ENCODE measurements around the gene SREBF1. TPM values are rescaled to one million over a fixed set of nuclear protein-coding genes. Genes with fewer than 3 reads are reported as not detected.

Gene SREBF1
- total RNA-seq, 2 experiments from 2014 or later, result 69.3 to 73.6 TPM

DNA sequence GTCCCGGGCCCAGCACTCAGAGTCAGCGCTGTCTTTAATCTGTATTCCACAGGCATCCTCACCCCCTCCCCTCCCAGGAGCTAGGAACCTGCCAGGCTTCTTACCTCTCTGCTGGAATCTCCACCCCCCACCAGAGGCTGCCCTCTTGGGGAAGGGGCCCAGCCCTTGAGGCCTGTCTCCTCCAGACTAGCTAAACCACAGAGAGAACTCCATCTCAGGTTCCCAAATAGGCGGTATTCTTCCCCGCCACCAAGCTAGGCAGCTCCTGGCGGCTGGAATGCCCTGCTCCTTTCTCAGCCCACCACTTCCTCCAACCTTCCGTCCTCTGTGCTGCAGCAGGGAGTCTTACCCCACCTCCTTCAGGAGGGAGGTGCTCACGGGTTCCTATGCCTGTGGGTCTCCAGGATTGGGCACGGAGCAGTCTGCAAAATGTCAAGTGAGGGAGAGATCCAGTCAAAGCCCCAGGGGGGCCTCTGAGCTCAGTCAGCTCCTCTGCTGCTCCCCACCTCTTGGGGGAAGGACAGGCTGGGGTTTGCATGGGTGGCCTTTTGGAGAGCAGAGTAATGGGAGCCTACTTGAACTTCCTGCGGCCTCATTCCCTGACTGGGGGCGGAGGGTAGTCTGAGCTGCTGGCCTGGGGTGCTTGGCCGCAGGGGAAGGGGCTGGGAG lies 55.7 kb downstream of the SREBF1 start:
- ChIA-PET CTCF (interaction anchor here (0.6 to 1.5 kb wide), 4 partner anchors 17 to 253 kb away, joined by 3 to 5 read pairs (median 4); no protein-coding TSS in a partner anchor), POLR2A (no interaction called here)

DNA sequence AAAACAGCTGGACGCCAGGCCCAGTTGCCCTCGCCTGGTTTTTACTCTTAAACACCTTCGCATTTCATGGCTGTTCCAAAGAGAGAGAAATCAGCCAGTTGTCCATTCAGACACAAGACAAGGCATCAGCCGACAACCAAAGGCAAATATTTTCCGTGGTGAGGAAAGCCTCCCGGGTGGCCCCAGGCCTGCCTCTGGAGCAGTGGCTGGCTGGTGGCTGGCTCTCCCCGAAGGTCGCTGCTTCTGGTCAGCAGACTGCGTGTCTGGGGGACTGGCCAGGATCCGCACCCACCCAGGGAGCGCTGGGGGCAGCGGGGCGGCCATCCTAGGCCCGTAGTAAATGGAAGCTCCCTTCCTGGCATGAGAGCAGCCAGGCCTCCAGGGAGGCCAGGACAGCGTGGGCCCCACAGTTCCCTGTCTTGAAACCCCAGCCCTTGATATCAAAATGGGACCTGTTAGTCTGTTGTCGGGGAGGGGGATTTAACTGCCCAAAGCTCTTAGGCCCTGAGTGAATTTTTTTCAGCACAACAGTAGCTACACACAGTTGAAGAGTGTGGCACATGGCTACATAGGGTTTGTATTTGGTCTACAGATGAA lies 57.7 kb downstream of the SREBF1 start:
- CTCF ChIA-PET, result no interaction called here
- POLR2A ChIA-PET, result interaction anchor here (0.6 kb wide), 2 partner anchors 57 to 77 kb away, joined by 3 to 5 read pairs; partner anchors contain the start of gene SREBF1

DNA sequence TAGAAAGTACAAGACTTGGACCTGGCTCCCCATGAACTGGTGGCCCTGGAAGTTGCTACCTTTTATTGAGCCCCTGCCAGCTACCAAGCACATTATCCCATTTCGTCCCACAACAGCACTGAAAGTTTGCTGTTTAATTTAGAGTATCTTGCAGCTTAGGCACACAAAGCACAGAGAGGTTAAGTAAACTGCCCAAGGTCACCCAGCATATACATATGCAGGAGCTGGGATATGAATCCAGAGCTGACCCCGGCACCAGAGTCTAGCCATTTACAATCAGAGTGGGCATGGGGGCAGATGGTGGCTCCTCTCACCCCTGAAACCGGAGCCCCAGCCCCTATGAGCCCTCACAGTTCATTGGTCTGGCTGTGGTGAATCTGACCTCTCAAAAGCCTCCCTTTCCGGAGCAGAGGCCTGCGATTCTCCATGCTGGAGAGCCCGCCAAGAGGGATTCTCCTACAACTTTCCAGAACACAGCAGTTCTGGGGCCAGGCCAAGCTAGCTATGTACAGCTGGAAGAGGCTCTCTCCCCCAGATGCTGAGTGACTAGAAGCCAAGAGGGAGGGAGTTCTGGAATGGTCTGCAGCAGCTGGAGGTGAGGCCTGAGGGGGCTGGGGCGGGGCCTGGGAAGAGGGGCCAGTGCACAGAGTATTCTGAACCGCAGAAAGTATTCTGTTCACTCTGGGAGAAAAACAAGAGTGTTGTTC lies 58.3 kb downstream of the SREBF1 start:
- CTCF ChIA-PET, result no interaction called here
- POLR2A ChIA-PET, result interaction anchor here (0.6 kb wide), 1 partner anchor 78 kb away, joined by 3 read pairs; no protein-coding TSS in a partner anchor

DNA sequence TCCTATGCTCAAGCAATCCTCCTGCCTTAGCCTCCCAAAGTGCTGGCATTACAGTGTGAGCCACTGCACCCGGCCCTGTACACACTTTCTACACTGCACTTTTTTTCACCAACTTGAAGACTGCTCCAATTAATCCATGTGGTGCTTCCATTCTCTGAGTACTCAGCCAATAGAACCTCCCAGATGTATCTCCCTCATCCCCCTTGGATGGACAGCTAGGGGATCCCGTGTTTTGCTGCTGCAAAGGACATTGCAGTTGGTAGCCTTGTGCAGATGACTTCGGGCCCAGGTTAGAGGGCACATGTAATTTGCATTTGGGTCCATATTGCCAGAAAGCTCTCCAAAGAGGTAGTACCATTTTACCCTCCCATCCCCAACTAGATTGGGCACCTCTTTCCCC lies 59.9 kb downstream of the SREBF1 start:
- ChIA-PET POLR2A (no interaction called here), CTCF (interaction anchor here (0.7 kb wide), 1 partner anchor 483 kb away, joined by 3 read pairs; the partner anchor contains the start of gene MIEF2)

DNA sequence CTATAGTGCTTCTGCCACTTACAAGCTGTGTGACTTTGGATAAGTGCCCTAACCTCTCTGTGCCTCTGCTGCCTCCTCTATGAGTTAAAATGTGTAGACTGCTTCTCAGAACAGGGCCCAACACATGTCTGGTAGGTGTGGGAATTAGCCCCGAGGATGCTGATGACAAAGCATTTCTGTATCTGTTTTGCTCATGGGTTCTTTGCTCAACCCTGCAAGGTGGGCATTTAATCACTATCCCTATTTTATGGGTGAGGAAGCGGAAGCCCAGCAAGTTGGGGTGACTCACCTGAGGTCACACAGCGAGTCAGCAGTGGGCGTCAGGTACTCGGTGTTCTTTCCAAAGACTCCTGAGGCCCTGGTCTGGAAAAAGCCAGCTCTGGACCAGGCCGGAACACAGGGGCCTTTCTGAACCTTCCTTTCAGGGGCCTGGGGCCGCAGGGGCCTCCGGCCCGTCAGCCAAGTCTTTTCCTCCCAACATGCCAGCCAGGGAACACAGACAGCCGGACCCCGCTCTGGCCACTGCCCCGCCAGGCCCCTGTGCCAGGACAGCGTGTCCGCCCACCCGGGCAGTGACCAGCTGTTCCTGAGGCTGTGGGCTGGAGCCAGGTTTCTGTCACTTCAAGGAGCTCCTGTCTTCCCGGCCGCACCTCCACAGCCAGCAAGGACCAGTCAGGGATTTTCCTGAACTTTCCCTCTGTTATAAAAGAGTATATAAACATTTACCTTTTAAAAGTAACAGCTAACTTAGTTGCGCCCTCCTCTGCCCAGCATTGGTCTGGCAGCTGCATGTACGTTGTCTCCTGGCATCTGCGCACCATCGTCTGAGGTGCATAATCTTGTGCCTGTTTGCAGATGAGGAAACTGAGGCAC lies 62.5 kb downstream of the SREBF1 start:
- POLR2A ChIA-PET, result interaction anchor here (0.6 to 0.7 kb wide), 2 partner anchors 18 to 111 kb away, joined by 3 read pairs; no protein-coding TSS in a partner anchor
- CTCF ChIA-PET, result no interaction called here

DNA sequence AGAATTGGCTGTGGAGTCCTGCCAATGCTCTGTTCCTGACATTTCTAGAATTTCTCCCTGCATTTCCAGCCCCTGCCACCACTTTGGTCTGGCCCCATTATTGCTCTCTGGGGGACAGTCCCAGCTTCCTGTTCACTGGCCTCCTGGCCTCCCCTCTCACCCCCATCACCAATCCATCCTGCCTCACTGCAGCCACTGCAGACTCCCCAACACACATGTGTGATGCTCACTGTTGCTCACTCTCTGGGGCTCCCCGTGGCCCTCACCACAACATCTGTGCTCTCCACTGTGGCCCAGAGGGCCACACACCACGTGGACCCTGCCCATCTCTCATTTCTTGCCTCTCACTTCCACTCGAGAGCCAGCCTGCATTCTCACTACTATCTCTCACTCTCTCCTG lies 64.6 kb downstream of the SREBF1 start:
- CTCF ChIA-PET, result no interaction called here

DNA sequence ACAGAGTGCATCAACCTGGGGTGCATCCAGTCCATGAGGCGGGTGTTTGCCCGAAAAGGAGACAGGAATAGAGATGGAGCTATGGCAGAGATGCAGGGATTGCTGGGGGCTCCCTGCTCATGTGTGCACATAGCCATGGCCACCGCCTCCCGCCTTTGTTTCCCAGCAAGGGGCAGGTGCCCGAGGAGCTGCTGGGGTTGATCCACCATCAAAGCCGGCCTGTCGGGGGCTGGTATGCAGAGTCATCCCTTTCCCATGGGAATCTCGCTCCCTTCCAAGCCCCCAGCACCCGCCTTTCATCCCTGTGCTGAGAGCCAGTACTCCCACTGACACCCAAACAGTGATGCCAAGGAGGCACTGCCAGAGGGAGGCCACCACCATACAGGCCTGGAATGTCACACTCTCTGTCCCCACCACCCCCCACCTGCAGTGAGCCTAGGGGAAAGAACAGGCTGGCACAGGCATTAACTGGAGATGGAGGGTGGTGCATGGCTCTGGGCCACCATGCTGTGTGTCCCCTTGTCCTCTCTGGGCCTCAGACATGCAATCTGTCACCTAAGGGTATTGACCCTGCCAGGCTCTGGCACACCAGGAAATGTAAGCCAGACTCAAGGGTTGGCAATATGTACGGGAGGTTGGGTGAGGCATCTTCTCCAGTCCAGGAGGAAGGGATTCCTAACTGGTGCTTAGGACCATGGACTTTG lies 65.1 kb downstream of the SREBF1 start:
- POLR2A ChIA-PET, result no interaction called here
- CTCF ChIA-PET, result interaction anchor here (0.5 kb wide), 1 partner anchor 83 kb away, joined by 3 read pairs; no protein-coding TSS in a partner anchor

More for the DNA sequence above, 64.6 kb downstream of the SREBF1 start:
- POLR2A ChIA-PET, result no interaction called here

DNA sequence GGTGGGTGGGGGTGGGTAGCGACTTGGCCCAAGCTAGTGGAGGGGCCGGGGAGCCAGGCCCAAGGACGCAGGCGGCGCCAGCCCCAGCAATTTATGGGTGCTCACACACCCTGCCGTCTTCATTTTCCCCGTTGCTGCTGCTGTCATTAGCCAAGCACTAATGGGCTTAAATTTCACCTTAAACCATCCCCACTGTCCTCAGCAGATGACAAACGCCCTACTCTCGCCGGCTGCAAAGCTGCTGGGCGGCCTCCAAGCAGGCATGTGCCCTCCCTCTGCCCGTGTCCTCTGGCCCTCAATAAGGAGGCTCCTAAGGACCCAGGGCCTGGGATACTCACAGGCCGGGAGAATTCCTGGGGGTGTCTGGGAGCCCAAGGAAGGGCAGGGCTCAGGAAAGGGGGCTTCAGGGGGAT lies 66.1 kb downstream of the SREBF1 start:
- CTCF ChIA-PET, result interaction anchor here (0.6 kb wide), 1 partner anchor 36 kb away, joined by 3 read pairs; no protein-coding TSS in a partner anchor
- POLR2A ChIA-PET, result no interaction called here

DNA sequence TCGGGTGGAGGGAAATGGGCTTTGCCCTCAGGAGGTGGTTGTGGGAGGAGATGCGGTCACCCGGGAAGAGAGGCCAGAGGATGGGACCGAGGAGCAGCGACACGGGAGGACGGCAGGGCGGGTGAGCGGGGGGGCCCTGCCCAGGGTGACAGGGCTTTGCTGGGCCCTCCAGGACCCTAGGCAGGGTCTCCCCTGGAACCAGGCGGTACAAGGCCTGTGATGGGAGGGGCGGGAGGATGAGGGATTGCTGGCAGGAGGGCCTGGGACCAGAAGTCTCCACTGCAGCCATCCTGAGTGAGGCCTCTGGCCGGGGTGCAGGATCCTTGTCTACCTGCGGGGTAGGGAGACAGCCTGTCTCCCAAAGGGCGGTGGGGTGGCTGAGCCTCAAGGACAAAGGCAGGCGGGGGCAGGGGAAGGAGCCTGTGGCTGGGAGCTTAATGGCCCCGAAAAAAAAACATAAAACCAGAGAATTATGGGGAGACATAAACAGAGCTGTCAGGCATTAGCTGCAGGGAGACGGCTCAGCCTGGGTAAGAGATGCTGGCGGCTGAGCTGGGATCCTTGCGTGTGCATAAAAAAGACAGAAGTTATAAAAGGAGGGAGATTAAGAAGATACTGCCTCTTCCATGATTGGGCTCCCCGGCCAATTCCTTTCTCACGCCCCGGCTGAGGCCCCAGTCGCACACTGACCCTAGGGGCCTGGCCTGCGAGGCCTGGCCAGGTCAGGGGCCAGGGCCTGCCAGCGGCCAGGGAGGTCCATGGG lies 66.7 kb downstream of the SREBF1 start:
- CTCF ChIA-PET, result interaction anchor here (0.6 kb wide), 1 partner anchor 35 kb away, joined by 3 read pairs; no protein-coding TSS in a partner anchor
- POLR2A ChIA-PET, result no interaction called here

DNA sequence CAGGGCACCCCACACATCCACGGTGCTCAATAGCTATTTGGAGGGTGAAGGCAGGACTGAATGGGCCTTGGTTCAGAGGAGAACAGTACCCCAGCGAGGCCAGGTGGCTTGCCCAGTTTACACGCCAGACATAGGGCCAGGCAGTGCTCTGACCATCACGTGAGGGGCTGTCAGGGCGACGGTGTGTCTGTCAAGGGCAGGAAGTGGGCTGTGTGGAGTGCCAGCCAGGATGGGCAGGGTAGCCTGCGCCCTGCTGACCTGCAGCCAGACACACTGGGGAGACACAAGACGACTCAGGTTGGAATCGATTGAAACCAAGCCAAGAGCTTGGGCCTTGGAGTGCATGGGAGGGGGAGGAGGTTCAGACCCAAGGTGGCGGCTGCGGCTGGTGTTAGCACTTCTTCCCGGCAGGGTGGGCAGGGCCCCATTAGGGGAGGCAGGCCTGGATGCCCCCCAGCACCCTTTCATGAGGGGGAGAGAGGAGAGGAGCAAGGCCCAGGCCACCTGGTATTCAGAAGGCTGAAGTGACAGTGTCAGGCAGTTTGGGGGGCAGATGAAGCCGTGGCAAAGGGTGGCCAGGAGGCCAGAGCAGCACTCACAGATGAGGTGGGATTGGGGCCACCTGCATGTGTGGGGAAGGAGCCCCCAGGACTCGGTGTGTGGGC lies 68.2 kb downstream of the SREBF1 start:
- CTCF ChIA-PET, result no interaction called here

DNA sequence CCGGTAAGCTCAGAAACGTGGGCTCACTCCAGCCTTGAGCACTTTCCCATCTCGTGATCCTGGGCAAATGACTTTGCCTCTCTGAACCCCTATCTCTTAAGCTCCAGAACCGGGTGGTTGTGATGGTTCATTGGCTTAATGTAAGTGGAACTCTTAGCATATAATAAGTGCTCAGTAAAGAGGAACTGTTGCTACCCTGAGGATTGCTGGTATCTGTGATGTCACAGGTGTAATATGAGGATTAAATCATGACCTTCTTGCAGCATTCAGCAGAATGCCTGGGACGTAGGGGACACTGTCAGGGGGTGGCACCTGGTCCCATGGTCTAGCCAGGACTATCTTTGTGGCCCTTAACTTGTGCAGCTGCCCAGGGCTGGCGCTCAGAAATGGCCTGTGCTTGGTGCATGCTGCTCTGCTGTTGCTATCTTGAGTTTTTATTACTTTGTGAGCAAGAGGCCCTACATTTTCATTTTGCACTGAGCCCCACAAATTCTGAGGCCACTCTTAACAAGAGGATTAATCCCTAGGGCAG lies 68.8 kb downstream of the SREBF1 start:
- ChIA-PET POLR2A (no interaction called here), CTCF (no interaction called here)

More for the DNA sequence above, 68.2 kb downstream of the SREBF1 start:
- POLR2A ChIA-PET, result no interaction called here

DNA sequence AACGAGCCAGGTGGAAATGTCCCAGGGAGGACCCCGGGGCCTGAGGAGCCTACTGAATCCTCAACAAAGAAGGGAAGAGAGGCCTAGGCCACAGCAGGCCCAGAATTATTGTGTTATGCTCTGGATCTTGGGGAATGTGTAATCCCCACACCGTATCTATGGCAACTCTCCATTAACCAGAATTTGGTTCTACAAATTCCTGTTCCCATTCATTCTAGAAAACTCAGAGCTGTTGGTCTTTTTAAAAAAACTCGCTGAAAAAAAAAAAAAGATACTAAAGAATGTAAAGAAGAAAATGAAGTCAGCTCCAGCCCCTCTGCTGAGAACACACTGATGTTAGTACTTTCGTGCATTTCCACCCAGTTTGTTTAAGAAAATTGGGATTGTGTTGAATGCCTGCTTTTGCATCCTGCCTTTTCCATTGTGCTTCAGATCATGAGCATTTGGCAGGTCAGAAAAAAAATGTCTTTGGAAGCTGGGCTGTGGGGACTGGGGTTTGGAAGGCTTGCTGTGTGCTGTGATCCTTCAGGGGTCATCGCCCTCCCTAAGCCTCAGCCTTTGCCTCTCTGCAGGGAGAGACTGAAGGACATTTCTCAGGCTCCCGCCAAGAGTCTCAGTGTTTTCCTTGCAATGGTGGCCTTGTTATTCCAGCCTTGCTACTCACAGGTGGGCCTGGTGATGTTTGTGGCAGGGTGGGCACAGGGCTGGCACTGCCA lies 69.5 kb downstream of the SREBF1 start:
- CTCF ChIA-PET, result no interaction called here

DNA sequence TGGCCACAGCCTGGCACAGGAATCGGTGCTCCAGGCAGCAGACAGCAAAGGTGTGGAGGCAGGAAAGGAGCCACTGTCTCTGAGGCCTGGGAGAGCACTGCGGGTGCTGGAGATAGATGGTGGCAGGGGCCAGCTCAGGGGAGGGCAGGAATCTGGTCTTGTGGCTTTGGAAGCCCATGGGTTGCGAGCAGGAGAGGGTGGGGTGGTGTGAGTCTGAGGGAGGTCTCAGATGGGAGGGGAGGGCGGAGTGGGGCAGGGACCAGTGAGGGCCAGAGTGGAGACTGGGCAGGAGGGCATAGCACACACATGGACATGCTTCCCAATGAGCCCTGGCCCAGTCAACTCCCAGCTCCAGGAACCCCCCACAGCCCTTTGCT lies 70.1 kb downstream of the SREBF1 start:
- POLR2A ChIA-PET, result no interaction called here
- CTCF ChIA-PET, result interaction anchor here (0.9 kb wide), 1 partner anchor 46 kb away, joined by 4 read pairs; no protein-coding TSS in a partner anchor

More for the DNA sequence above, 69.5 kb downstream of the SREBF1 start:
- POLR2A ChIA-PET, result no interaction called here

DNA sequence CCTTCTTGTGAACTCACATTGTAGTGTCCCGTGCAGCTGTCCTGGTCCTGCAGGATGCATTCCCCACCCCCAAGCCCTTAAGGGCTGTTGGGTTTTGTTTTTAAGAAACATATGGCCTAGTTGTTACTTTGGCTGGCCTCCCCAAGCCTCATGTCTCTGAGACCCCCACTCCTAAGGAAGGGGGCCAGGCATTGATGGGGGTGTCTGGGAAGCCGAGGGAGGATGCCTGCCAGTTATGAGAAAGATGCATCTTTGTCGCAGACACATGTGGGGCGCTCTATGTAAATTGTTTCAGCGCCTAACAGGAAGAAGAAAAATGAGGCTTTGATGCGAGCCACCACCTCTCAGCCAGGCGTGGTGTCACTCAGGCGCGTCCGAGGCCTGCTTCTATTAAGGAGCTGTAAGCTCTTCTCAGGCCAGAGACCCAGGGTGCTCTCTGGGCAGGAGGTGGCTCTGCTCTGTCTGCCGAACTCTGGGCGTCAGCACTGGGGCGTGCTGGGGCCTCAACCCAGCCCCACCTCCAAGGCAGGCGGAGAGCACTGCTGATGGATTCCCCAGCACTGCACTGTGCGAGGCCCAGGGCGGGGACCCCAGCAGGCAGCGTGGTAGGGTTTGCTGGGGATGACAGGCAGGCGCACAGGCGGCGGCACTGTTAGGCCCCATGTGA lies 70.6 kb downstream of the SREBF1 start:
- CTCF ChIA-PET, result interaction anchor here (0.9 kb wide), 1 partner anchor 46 kb away, joined by 4 read pairs; no protein-coding TSS in a partner anchor
- POLR2A ChIA-PET, result no interaction called here

DNA sequence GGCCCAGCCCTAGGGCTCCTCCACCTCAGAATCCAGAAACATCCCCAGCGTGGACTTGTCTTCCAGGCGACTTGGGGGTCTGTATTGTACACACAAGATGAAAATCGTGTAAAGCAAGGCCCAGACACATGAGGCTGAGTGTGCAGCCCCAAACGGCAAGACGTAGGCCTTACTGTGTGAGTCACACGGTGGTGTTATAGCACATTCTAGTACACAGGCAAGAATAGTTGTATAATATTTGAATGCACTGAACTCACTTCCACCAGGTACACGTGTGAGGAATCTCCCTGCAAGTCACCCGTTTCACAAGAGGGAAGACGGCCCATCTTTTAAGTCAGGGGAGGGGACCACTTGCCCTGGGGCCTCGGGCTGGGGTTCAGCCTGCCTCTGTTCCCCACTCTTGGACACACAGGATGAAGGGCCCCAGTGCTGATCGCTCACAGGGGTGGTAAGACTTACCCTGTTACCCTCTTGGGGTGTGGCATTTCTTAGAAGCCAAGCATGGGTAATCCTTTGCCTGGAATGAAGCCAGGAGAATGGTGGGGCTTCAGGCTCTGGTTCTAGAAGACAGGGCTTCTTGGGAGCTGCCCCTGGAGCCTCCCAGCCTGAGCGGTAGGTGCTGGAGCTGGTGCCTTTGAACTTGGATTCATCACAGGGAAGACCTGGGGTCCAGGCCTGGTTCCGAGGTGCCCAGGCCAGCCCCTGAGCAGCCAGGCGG lies 71.3 kb downstream of the SREBF1 start:
- ChIA-PET POLR2A (no interaction called here), CTCF (no interaction called here)

DNA sequence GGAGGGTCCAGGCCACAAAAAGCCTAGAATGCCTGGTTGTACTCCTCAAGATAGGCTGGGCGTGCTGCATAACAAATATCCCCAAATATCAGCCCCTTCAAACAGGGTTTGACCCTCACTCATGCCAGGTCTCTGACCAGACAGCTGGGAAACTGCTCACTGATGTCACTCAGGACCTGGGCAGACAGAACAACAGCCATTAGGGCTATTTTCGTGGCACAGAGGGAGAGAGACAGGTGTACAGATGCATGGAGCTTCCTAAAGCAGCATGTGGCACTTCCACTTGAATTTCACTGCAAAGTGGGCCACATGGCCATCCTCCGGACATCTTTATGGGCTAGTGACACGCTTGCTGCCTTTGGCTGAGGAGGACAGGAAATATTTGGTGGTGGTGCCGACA lies 73.1 kb downstream of the SREBF1 start:
- CTCF ChIA-PET, result interaction anchor here (0.7 kb wide), 1 partner anchor 983 kb away, joined by 3 read pairs; no protein-coding TSS in a partner anchor
- POLR2A ChIA-PET, result no interaction called here

Measured in activated CD8-positive, alpha-beta memory T cell treated with anti-CD3 and anti-CD28 coated beads for 36 hours (primary cell).